Activated CD4-positive, alpha-beta T cell treated with anti-CD3 and anti-CD28 coated beads, Interleukin-2, amount 50 U/mL, for 1 hour (primary cell): Measurements from ENCODE around the gene SLC32A1.

Experiments used
- DNase-seq: peaks from one replicate; pipeline ENCODE4 v3.0.0-alpha.2; 2020

Gene SLC32A1

DNA sequence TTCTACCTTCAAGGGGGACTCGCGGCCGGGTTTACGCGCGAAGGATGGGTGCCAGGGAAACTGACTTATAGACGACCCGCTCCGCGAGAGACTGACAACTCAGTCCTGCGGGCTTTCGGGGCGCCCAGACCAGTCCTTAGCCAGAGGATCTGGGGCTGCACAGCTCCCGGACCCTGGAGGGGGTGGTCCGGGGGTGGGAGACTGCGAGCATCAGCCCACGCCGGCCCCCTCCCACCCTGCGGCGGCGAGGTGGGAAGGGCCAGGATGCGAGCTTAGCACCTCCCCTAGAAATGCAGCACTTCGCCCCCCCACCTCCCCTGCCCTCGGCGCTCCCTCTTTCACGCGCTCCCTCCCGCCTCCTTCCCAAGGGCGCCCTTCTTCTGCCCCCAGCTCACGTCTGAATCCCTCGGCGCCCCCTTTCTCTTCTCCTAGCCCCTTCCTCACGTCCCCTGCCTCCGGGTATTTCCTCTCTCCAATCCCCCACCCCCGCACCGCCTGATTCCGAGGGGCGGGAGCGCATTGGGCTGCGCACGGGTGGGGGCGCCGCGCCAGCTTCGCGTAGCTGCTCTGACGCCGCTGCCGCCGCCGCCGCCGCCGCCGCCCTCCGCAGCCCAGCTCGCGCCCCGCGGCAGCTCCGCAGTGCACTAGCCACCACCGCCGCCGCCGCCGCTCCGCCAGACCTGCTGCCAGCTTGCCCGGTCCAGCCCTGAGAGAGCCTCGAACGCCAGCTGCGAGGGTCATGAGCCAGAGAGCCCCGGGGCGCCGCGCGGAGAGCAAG is at the start of gene SLC32A1:
Gene SLC32A1, plus strand, starts transcription at position 639 of the 778 bp plus-strand sequence. CDS start 239 bp downstream, outside the sequence.
- no peak for DNase-seq

DNA sequence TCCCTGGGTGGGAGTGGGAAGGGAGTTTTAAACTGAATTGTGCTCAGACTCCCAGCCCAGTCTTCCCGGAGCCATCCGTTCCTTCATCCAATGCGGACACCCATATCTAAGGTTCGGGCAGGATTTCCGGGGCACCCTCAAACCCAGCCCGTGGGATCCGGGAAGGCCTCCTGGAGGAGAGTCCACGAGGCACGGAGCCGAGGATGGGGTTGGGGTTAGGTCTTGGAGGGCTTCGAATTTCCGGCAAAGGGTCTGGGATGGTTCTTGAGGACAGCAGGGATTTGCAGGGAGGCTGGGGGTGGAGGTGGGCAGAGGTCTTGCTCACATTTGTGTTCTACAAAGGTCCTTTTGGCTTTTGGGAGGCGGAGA is 49.5 kb upstream of the SLC32A1 start:
- DNase-seq, result no peak

DNA sequence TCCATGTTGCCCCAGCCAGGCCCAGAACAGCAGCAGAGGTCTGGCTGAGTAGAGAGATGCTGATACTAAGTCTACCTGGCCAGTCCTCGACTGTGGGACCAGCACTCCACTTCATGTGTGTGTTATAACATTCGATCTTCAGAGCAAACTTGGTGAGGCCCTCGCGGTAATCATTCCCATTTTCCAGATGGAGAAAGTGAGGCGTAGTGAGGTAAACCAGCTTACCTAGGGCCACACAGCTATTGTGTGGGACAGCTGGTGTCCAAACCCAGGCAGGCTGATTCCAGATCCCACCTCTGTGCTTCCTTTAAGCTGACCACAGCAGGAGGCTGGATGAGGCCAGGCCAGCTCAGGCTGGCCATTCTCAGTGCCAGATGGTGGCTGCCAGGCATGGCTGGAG is 47.7 kb upstream of the SLC32A1 start:
- DNase-seq, result no peak

GRCh38 chr20:38680500-38681306 is 43.6 kb upstream of the SLC32A1 start:
- DNase-seq, result peak; percentile 15

DNA sequence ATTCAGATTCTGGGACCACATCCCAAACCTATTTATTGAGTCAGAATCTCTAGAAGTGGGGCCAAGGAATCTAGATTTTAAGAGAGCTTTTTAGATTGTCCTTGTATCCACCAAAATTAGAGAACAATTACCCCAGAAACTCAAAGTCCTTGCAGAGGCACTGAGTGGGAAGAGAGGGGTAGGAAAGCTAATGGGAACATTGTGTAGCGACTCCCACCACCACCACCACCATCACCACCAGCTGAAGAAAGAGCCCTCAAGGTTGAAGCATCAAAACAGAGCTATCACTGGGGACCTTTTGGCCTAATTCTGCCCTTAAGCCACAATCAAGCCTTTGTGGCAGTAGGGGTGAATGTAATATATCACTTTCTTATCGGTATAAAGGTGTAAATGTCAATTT is 39.0 kb upstream of the SLC32A1 start:
- no peak for DNase-seq

- peak; percentile 38 for DNase-seq
These were observed 38.3 kb upstream of the SLC32A1 start for GRCh38 chr20:38685853-38686473.

DNA sequence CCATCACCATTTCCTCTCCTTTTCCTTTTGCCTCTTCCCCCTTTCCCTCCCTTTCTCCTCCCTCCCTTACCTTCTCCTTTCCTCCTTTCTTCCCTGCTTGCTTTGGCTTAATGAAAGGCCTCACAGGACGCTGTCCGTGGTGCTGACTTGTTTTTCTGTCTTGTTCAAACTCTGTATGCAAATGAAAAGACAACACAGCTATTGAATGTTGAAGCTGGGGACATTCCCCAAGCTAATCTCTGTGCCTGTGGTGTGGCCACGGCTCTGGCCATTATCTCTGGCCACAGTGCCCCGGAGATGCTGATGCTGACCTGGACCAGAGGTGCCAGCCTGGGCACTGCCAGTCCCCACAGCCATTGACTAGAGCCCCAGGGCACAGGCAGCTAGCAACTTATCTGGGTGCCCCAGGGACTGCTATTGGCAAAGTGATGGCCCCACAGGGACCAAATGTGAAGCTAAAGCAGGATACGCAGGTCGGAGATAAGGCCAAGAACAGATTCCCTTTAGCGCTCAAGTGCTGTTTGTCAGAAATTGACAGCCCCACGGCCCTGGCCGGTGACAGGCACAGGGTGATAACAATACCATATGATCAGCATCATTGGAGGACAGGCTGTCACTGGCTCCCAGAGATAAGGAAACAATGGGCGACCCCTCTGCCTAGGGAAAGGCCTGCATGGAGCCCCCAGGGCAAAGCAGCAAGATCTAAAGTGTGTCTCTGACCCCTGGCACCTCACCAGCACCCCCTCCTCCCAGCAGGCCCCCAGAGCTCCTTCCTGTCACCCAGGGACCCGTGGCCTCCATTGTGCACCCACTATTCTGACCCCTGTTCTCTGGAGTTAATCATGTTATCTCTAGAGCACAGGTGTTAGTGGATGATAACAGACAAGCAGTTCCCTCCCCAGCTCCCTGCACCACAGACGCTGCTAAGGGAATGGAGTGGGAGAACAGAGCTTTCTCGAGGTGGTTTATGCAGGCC is 31.6 kb upstream of the SLC32A1 start:
- peak; percentile 58 for DNase-seq

- no peak for DNase-seq
These were observed 27.0 kb upstream of the SLC32A1 start for GRCh38 chr20:38697306-38697705.

DNA sequence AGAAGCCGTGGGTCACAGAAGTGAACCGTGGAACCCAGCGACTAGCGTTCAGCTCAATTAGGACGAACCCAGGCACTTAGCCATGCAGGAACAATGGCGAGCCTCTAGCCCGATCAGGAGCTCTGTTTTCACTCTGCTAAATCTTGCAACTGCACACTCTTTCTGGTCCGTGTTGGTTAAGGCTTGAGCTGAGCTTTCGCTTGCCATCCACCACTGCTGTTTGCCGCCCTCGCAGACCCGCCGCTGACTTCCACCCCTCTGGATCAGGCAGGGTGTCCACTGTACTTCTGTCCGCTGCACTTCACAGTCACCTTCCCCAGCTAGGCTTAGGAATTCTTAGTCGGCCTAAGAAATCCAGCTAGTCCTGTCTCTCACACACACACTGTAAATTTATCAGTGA is 25.7 kb upstream of the SLC32A1 start:
- no peak for DNase-seq

GRCh38 chr20:38700141-38700540 is 24.1 kb upstream of the SLC32A1 start:
- DNase-seq, result no peak

GRCh38 chr20:38700926-38701325 is 23.4 kb upstream of the SLC32A1 start:
- no peak for DNase-seq

GRCh38 chr20:38703526-38703925 is 20.8 kb upstream of the SLC32A1 start:
- DNase-seq, result no peak

DNA sequence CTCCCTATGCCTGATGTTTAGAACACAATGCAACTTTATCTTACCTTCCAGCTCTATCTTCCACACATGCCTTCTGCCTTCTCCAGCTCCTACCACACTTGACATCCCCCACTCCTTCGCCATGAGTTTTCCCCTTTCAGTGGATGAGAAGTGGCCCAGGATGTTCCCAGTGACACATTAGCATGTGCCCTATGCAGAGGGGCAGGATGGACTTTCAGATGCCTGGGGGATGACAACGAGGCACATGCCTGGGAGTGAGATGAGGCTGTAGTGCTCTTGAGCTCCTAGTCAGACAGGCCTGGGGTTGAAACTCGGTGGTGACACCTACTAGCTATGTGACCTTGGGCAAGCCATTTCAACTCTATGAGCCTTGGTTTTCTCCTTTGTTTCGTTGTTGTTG is 20.1 kb upstream of the SLC32A1 start:
- DNase-seq, result no peak

- DNase-seq, result no peak
These were observed 17.8 kb upstream of the SLC32A1 start for GRCh38 chr20:38706509-38706908.

GRCh38 chr20:38714308-38714707 is 10.0 kb upstream of the SLC32A1 start:
- no peak for DNase-seq

DNA sequence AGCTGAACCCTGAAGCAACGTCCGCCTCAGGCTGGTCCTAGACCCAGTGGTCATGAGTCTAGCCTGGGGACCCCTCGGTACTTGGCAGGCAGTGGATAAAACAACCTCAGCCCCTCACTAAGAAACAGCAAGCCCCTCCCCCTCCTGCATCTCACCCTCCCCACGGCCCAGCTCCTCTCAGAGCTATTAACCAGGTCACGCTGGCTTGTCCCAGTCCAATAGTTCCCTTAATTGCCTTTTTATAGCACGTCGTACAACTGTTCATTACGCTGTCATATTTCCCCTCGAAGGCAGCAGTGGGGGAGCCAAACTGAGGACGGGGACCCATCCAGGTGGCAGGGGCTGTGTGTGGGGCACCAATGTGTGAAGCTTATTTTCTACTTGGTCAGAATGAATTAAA is 8.6 kb upstream of the SLC32A1 start:
- no peak for DNase-seq

GRCh38 chr20:38722683-38723016 is 1.6 kb upstream of the SLC32A1 start:
- no peak for DNase-seq

GRCh38 chr20:38723017-38723847 is 1.1 kb upstream of the SLC32A1 start:
- DNase-seq, result no peak

DNA sequence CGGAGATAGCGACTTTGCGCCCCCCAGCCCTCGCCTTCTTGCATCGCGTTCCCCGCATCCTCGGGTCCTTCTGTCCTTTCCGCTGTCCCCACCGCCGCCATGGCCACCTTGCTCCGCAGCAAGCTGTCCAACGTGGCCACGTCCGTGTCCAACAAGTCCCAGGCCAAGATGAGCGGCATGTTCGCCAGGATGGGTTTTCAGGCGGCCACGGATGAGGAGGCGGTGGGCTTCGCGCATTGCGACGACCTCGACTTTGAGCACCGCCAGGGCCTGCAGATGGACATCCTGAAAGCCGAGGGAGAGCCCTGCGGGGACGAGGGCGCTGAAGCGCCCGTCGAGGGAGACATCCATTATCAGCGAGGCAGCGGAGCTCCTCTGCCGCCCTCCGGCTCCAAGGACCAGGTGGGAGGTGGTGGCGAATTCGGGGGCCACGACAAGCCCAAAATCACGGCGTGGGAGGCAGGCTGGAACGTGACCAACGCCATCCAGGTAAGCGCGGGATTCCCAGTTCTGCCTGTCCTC is 401 bp downstream of the SLC32A1 start:
- DNase-seq, result no peak

DNA sequence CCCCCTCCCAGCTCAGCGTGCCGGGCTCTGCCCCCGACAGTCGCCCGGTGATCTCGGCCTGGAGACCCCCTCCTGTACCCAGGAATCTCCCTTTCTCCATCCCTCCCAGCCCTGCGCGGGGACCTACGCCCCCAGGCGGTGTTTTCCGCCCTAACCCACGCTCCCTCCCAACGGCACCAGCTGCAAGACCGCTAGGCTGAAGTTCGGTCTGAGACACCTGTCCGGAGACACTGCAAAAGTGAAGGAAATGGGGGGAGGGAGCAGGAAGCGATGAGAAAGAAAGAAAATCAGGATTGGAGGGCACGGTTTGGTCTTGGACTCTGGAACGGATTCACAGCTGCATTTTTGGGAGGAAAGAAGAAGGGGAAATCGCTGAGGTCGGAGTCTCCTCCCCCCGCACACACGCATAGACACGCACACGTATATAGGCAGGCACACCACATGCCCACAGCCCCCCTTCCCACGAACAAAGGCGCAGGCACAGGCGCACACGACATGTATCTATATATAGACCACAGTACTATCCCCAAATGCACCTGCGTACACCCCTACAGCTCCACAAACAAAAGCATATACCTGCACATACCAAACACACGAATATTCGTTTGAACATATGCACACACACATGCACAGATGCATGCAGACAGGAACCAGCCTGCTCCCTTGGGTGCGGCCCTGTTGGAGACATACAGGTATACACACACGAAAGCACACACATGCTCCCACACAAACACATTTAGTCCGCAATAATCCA is 1.0 kb downstream of the SLC32A1 start:
- no peak for DNase-seq
